ENCODE measurements around the gene CLDN9. TPM values are rescaled to one million over a fixed set of nuclear protein-coding genes. Genes with fewer than 3 reads are reported as not detected.
A peak's percentile ranks its signal among the peaks of the same experiment; 100 is the strongest.

Gene CLDN9
- total and polyA plus RNA-seq, 9 of the 15 experiments (the other 6 are each of a cell fraction or from before 2014, with no cell fraction given) = 0.12 to 0.44 (median 0.22) TPM; not detected in 4

- no peak for TF ChIP-seq ZBTB33 (CRISPR knock-in tag; IDR thresholded peaks at IDR 0.05)
- no peak for TF ChIP-seq NR4A1 (CRISPR knock-in tag; IDR thresholded peaks at IDR 0.05)
- TF ChIP-seq NR4A1 (tag; IDR thresholded peaks at IDR 0.05) = no peak
- TF ChIP-seq CREB1 (IDR thresholded peaks at IDR 0.05) = no peak
- TF ChIP-seq CREB1 (CRISPR knock-in tag; IDR thresholded peaks at IDR 0.05) = 0 out of 2 replicates have a peak, but pooled peaks have one; percentile 14
- no peak for TF ChIP-seq NFATC3 (IDR thresholded peaks at IDR 0.05)
- peak; percentile 38 for TF ChIP-seq ZFX (CRISPR knock-in tag; IDR thresholded peaks at IDR 0.05)
- TF ChIP-seq ZNF561 (CRISPR knock-in tag; conservative IDR thresholded peaks at IDR 0.05) = no peak
- TF ChIP-seq RNF2 (IDR thresholded peaks at IDR 0.05) = no peak
- 0 out of 2 replicates have a peak, but pooled peaks have one; percentile 27 for TF ChIP-seq NCOR1 (IDR thresholded peaks at IDR 0.05)
- TF ChIP-seq NKRF (IDR thresholded peaks at IDR 0.05; ENCODE audit: borderline replicate concordance) = 0 out of 2 replicates have a peak, but pooled peaks have one; percentile 4
- no peak for TF ChIP-seq PYGO2 (tag; IDR thresholded peaks at IDR 0.05)
- no peak for TF ChIP-seq ZNF76 (CRISPR knock-in tag; IDR thresholded peaks at IDR 0.05; ENCODE audit: borderline replicate concordance)
- TF ChIP-seq ARID4B (CRISPR knock-in tag; IDR thresholded peaks at IDR 0.05) = 0 out of 2 replicates have a peak, but pooled peaks have one; percentile 55
- TF ChIP-seq THRA (IDR thresholded peaks at IDR 0.05) = no peak
- no peak for TF ChIP-seq NFIX (CRISPR knock-in tag; IDR thresholded peaks at IDR 0.05; ENCODE audit: low read depth)
- TF ChIP-seq ZNF79 (CRISPR knock-in tag; IDR thresholded peaks at IDR 0.05; ENCODE audit: low read depth) = no peak
- no peak for TF ChIP-seq SMAD3 (CRISPR knock-in tag; conservative IDR thresholded peaks at IDR 0.05)
- TF ChIP-seq RBM25 (IDR thresholded peaks at IDR 0.05; ENCODE audit: low read depth, low read length, severe bottlenecking) = no peak
Measured at GRCh38 chr16:3021449-3022207, 8.9 kb downstream of the CLDN9 start (continued).
